Measurements from ENCODE around the gene GCSH. TPM values are rescaled to one million over a fixed set of nuclear protein-coding genes. Genes with fewer than 3 reads are reported as not detected.

The GCSH gene
- total and polyA plus RNA-seq, 2 of the 13 experiments (the other 11 are each of a cell fraction or from before 2014, with no cell fraction given), result 35.9 to 103 TPM

GRCh38 chr16:81095953-81096714 lies at the start of gene GCSH (continued):
- peak; percentile 77 for TF ChIP-seq THAP11 (CRISPR knock-in tag; IDR thresholded peaks at IDR 0.05)
- TF ChIP-seq SETDB1 (CRISPR knock-in tag; IDR thresholded peaks at IDR 0.05; ENCODE audit: borderline replicate concordance), result no peak
- TF ChIP-seq PRMT3 (CRISPR knock-in tag; IDR thresholded peaks at IDR 0.05; ENCODE audit: borderline replicate concordance, low read depth), result no peak; the same call in 1 of the 2 replicates
- TF ChIP-seq ZNF816 (CRISPR knock-in tag; IDR thresholded peaks at IDR 0.05; ENCODE audit: borderline replicate concordance), result no peak; the same call in 1 of the 2 replicates
- no peak for TF ChIP-seq FOXO4 (CRISPR knock-in tag; conservative IDR thresholded peaks at IDR 0.05)
- TF ChIP-seq ZNF883 (CRISPR knock-in tag; IDR thresholded peaks at IDR 0.05; ENCODE audit: not compliant biosample characterization), result peak; percentile 70
- no peak for TF ChIP-seq JUNB (CRISPR knock-in tag; IDR thresholded peaks at IDR 0.05; ENCODE audit: borderline replicate concordance)
- TF ChIP-seq ZUFSP (CRISPR knock-in tag; IDR thresholded peaks at IDR 0.05; ENCODE audit: borderline replicate concordance), result no peak
- TF ChIP-seq ZNF782 (CRISPR knock-in tag; IDR thresholded peaks at IDR 0.05; ENCODE audit: borderline replicate concordance), result no peak
- no peak for TF ChIP-seq ZNF326 (CRISPR knock-in tag; IDR thresholded peaks at IDR 0.05; ENCODE audit: borderline replicate concordance)
- peak; percentile 97 for TF ChIP-seq ZMYM4 (CRISPR knock-in tag; IDR thresholded peaks at IDR 0.05)
- TF ChIP-seq ZNF280D (CRISPR knock-in tag; IDR thresholded peaks at IDR 0.05), result no peak
- TF ChIP-seq ZKSCAN1 (IDR thresholded peaks at IDR 0.05; ENCODE audit: low read length), result no peak
